ENCODE data around the gene ST3GAL2.

ST3GAL2 gene

DNA sequence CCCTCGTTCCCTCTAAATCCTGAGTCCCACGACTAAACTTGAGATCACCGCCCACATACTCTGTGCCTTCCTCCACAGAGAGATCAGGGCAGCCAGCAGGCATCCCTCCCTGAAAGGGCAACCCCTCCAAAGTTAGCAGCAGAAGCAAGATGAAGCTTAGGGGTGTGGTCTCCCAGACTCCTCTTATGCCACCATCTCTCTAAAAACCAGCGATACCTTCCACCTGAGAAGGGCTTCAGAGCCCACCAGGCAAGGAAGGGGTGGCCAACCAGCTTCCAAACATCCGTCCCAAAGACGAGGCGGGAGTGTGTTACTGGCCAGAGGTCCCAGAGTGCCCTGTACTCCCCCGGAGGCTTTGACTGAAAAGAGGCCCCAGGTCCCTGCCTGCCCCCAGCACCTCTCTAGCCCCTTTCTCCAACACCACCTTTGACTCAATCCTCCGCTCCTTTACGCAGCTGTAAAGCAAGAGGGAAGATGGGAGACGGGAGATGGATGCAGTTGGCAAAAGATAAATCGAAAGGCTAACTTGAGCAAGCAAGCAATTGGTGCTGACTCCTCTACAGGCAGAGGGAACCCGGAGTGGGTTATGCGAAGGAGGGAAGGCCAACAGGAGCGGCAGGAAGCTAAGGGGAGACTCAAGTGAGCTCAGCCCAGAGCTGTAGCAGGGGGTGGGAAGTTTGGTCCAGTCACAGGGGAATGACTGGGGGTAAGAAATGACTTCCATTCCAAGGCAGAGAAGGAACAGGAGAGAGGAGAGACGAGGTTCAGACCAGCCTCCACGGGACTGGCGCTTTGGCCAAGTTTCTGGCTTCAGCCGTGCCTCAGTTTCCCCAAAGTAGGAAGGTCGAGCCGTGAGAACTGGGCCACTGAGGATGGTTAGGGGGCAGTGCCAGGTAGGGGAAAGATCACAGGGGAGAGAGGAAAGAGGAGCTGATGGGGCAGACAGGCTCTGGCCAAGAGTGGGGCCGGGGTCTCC, 1.0 kb downstream of the ST3GAL2 start:
- DNase-seq, result peak; percentile 67

DNA sequence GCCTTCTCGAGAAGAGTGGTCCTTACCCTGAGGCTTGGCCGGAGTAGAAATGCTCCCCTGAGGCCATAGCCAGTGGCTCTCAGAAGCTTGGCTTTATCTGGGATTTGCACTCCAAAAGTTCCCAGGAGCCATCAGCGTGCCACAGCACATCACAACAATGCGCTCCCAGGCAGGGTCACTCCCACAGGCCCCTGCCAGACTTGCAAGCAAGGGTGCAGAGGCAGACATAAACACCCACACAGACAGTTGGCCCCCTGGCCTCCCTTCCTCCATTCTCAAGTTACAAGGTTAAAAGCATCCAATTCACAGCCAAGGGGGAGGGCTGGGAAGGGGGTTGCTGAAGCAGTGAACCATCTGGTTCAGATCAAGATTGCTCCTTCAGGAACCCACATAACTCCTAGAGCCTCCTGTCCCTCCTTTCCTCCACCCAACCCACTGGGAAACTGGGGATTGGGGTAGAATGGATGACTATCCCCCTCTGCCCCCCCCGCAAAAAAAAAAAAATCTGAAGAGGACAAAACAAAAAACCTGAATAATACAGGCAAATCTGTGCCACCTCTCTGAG, 1.8 kb downstream of the ST3GAL2 start:
- DNase-seq, result peak; percentile 87

DNA sequence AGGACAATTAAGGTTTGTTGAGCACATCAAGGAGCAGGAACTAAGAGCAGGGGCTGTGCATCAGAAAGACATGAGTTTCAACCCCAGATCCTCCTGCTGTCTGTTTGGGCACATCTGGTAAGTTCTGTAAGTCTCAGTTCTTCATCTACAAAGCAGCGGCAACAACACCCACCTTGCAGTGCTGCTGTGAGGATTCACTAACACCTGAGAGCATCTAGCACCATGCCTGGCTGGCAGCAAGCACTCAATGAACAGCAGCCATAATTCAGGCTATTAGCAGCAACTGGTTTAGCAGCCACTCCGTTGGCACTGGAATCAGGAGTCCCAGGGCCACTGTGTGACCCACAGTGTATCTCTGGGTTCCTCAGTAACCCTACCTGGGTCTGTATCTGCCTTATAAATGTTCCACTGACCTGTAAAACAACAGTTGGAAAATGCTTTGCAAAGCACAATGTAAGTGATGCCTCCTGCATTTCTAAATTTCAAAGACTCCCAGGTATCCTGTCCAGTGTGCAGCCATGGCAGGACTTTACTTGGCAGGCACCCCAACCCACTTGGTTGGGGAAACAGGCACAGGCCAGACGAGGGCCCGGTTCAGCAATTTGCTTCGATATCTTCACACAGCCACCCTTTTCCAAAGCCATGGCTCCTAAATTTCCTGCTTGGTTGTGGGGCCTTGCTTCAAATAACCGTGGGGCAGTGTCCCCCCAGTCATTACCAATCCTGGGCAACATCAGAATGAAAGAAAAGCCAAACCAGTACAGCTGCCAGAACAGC, 4.2 kb downstream of the ST3GAL2 start:
- DNase-seq, result no peak

DNA sequence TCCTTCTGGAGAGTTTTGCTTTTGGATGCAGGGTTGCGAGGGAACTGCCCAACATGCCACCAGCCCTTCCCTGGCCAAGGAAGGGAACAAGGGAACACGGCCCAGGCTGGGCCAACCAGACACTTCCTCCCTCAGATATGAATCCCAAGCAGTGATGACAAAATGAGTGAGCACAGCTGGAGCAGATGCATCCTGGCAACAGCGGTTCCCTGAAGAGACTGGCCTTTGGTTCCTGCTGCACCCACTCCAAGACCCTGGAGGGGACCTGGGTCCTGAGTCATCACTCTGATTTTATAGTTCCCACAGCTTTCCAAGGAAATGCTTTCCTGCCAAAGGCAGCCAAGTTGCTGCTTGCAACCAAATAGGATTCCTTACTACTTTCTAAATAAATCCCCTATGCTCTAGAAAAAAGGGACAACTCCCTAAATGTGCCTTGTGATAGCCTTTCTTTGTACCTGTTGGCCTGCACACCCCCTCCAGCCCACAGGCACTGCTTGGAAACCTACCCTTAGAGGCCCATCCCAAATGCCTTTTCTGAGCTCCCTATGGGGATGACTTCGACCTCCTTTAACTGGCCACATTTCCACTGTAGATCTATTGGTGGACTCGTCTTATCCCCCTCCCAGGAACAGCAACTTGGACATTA, 5.3 kb downstream of the ST3GAL2 start:
- peak; percentile 88 for DNase-seq

DNA sequence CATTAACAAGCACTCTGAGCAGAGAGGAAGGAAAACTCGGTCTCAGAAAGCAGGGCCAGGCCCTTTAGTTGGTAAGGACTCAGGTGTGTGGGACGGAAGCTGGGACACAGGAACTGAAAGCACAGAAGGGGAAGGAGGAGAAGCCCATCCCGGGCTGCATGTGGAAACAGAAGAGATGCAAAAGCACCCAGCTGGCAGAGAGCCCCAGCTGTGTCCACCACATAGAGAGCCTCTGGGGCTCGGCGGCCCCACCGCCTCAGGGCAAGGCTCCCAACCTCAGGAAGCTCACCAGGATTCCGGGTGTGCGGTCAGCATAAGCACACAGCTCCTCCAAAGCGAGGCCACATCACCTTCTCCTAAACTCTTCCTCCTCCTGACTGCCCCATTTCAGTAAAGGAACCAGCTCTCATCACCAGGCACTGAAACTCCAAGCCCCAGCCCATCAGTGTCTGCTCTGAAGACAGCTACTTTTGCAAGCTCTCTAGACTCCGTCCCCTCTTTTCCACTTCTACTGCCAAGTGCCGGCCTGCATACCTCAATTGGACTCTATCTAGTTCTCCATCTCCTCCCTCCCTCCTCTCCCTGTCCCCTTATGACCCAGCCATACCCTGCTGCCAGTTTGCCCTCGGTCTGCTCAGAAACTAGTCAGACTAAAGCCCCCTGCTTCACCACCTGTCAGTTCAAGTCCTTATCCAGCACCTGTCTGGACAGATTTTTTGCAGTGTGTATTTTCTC, 6.0 kb downstream of the ST3GAL2 start:
- DNase-seq, result peak; percentile 73

DNA sequence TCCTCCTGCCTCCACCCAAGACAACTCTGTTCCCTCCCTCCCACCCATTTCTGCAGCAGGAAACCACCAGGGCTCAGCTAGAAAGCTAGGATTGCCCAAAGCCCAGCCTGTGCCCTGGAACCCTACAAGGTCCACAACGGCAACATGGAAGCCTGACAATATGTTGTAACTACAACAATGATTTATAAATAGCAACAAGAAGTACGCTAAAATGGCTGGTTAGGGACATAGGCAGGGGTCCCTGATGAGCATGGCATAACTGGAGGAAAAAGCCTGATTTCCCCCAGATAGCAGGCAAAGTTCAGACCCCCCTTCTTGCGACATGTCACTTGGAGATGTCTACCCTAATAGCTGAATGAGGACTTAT, 6.6 kb downstream of the ST3GAL2 start:
- no peak for DNase-seq

DNA sequence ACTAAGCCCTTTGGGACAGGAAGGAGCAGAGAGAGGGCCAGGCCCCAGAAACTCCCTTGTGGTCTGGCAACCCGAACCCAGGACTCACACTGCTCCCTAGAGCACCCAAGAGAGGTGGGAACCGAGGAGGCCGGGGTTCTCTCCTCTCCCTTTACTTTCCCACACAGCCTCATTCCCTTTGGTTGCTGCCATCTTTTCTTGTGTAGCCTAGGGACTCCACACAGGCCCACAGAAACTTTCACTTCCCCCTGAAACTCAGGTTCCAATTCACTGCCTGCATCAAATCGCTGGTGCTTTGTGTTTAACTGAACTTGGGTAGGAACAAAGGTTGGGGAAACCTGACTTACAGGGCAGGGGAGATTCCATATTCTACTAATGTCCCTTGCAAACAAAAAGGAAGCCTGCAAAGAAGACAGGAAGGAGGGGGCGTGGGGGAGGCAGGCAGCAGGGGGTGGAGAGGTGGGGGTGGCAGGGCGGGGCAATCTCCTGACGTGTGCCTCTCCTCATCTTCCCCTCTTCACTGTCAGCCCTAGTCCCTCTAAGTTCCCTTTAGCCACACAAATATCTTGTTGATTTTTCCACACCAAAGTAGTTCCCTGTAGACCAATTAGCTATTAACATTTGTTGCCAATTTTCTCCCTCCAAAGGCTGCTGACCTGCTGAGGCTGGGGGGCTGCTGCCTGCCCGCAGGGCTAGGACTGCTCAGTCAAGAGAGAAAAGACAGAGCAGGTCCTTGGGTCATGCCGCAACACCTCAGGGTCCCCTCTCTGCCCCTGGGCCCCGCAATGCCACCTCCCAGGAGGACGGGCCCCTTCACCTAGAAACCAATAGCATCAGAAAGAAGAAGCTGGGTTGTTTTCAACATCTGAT, 8.0 kb downstream of the ST3GAL2 start:
- no peak for DNase-seq

DNA sequence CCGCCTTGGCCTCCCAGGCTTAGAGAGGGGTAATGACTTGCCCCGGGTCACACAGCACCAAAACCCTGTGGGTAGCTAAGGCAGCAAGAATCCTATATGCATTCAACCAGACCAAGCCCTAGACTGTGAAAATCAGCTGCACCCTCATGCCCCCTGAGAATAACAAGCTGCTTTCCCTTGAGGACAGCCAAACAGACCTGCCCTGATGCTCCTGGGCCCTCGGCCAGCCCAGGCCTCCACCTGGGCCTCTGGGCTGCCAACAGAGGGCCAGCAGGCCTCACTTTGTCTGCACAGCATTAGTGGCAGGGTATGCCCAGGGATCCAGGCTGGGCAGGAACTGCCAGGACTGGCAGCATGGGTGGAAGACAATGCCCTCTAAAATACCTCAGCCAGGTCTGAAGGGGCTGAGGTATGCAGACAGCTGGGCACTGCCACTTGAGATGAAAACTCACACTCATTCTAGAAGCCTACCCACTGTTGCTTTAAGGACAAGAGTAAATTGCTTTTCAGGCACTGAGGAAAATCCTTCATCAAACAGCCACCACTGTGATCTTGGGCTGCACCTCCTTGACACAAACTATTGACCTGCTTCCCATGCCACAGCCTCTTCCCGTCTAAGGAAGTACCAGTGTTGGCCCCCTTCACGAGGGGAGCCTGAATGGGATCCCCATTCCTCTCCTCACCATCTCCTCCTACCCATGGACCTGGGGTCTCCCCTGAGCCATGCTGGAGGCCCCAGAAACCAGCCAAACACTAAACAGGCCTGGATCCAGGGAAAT, 8.8 kb downstream of the ST3GAL2 start:
- DNase-seq, result no peak

DNA sequence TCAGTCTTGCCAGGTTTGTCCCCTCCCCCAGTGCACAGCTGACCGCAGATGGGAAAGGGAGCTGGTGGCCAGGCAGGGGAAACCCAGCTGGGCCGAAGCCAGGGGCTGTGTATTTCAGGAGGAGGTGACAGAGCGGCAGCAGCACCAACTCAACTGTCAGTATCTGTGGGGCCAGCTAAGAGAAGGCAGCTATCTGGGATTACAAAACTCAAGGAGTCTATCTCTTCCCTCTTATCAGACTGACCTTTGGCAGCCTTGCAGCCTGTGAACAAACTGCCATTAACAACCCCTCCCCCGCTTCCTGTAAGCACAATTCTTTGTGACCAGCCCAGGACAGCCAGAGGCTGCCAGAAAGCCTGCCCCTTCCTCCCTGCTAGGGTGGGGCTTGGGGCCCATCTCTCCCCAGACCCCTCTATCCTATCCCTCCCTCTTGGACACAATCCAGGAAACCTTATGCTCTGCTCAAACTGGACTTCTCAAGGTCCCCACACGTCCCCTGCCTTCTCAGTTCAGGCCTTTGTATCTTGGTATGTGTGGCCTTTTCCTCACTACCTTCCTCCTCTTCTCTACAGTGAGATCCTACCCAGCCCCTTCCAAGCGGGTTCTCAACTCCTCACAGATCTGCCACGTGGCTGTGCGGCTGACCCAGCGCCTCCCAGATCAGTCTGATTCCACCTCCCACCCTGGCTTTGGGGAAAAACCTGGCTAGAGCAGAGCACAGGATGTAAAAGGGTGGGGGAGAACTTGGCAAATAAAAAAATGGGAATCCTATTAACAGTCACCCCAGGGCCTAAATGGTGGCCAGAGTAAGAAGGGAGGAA, 10.5 kb downstream of the ST3GAL2 start:
- DNase-seq, result peak; percentile 96

DNA sequence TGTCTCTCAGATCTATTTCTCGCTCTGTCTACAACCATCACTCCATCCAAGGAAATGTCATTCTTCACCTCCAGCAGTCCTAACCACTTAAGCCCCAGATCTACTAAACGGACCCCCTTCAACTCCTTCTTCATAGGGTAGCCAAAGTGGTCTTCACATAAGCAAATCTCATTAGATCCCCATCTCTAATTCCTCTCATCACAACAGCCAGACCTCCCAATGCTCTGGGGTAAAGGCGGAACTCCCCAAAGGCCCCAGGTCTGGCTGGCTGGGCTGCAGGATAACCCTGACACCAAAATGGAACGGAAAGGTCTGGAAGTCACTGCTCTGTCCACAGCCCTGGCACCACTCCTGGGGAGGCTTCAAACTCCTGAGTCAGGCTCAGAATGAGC, 11.1 kb downstream of the ST3GAL2 start:
- DNase-seq, result no peak

DNA sequence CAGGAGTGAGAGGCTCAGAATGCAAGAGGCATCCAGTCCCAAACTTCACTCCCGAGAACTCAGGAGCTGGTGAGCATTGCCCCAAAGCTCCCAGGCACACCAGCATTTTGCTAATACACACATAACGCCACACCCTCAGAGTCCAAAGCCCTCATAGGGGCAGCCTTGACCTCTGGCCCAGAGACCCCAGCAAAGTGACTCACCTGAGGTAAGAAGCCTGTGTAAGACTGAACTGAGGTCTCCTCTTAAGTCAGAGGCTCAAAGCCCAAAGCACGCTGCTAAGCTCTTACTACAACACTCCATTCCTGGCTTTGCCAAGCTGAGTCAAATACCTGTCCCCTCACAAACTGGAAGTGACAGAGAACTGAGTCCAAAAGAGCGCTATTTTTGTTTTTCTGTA, 16.4 kb downstream of the ST3GAL2 start:
- DNase-seq, result no peak

DNA sequence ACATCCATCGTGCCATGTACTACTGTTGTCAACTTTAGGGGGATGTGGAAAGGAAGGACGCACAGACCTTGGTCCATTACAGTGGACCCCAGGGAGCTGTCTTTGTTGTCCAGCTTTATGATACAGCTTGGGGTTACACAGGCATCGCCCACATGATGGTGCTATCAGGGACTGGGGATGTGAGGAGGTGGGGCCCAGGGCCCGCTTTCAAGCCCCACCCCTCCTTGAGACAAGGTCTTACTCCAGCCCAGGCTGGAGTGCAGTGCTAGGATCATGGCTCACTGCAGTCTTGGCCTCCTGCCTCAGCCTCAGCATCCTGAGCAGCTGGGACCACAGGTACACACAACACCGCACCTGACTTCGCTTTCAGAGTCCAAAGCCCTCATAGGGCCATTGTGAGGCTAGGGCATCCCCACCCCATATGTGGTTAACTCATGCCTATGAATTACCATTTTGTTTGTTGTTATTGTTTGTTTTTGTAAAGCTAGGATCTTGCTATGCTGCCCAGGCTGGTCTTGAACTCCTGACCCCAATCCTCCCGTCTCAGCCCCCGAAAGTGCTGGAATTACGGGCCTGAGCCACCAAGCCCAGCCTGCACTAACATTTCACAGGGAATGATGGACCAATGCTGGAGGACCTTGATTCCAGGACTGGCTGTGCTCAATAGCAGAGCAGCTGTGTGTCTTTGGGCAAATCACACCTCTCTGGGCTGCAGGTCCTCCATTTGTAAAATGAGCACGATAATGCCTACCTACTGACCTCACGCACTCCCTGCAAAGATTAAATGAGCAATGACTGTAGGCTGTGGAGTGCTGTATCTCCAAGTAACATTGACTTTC, 17.2 kb downstream of the ST3GAL2 start:
- DNase-seq, result no peak

DNA sequence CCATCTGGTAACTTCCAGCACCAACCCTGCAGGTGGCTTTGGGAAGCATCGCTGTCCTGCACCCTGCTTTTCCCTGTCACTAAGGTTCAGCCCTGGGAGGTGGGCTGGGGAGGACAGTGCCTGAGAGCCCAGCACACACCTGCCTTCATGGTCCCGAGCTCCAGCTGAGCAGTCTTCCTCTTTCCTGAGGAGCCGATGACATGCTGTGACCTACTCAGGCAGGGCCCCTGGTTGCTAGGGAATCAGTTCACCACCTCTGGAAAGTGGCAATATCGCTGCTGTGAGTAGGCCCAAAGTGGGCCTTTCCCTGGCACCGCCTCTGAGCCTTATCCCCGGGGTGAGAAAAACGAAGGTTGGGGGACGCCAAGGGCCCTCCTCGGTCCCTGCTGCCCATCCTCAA, 17.9 kb downstream of the ST3GAL2 start:
- DNase-seq, result no peak

DNA sequence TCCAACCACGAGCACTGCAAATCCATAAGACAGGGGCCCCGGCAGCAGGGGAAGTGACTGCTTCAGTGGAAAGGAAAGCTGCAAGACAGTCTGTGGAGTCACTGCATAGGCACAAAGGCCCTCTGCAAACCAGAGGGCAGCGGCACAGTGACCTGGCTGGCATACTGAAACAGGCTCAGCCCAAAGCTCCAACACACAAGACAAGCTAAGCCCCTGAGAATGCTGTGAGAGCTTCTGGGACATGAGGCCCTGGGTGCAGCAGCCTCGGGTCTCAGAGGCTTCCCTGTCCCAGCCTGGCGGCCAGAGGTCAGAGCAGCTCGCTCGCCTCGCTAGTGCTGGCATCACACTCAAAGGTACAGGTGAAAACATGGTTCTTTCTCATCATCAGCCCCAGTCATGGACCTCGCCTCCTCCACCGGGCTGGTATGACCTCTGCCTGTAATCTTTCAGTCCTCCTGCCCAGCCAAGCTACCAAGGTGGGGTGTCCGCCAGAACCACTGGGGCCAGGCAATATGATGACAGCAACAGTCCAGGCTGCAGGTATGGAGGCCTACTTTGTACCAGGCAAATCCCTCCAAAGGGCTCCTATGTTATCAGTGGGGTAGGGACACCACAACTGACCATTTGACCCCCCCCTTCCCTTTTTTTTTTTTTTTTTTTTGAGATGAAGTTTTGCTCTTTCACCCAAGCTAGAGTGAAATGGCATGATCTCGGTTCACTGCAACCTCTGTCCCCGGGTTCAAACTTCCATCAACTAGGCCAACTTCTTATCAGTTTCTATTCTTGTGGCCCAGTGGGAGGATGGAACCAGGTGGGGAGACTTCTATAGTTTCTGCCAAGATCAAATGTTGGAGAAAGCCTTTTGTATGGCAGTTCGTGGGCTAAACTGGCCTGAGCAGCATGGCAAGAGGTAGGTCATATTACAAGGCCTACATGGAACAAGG, 19.2 kb downstream of the ST3GAL2 start:
- DNase-seq, result no peak

DNA sequence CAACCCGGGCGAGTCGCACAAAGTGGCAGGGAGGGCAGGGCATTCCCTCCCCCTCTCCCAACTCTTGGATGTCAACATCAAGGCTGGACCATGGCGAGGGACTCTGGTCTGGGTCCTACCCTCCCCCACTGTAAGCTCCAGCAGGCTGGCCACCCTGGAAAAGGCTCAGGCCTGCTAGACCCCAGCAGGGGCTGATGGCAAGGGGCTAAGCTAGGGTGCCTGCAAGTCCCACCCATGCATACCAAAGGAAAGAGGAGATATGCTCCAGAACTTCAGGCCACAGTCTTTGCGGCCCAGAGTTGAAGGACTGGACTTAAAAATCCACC, 19.9 kb downstream of the ST3GAL2 start:
- no peak for DNase-seq

DNA sequence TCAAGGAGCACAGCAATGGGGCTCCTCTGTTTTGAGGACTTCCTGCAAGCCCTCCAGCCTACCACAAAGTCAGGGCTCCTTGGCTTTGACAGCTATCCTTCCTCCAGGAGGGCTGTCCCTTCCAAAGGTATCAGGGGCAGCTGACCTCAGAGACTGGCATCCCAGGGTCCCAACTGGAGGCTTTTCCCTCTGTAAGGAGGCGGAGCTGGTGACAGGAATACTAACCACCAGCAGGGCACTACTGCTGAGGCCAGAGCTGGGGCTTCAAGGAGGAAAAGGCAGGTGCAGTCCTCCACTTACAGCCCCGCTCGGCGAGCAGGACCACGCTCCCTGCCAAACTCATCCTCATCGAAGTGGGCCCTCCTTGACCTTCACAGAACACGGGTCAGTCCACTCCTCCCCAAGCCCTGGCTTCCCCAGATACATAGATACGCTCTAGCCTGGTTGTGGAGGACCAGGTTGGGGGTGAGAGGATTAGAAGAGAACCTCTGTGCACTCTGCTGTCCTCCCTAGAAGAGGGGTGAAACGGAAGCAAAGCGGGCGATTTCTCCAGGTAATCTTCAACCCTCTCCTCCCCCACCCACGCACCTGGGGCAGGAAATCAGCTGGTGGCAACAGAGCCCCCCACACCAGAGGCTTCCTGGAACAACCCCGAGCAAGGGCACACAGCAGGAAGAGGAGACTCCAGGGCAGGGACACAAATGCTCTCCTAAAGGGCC, 20.5 kb downstream of the ST3GAL2 start:
- no peak for DNase-seq

DNA sequence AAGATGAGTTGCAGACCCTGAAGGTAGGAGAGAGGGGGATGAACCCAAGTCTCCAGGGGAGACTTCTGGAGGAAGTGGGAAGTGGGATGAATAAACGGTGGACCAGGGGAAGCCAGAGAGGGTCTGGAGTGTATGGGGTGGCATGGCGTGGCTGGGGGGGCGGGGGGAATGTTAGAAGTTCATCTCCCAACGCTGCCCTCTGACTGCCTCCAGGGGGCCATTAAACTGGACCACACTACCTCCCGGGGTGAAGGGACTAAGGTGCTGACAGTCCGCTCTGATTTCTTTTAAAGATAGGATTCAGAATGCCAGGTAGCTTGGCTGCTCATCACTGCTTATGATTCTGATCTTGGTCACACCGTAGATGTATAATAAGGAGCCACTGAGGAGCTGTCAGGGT, 21.2 kb downstream of the ST3GAL2 start:
- DNase-seq, result no peak

All from EL (cell line).